GM19397 (cell line): ENCODE measurements around the gene TRIM44.

Experiments
- ATAC-seq: cut with Tn5 transposase; IDR thresholded peaks from one replicate; pipeline ENCODE4 v1.9.1; 2021; ENCODE audit warnings: mild to moderate bottlenecking, moderate library complexity; ENCODE audit not compliant: unreplicated experiment

The TRIM44 gene

GRCh38 chr11:35785287-35786167 lies 123.0 kb downstream of the TRIM44 start:
- ATAC-seq = no peak

GRCh38 chr11:35786188-35786587 lies 123.6 kb downstream of the TRIM44 start:
- ATAC-seq = no peak

DNA sequence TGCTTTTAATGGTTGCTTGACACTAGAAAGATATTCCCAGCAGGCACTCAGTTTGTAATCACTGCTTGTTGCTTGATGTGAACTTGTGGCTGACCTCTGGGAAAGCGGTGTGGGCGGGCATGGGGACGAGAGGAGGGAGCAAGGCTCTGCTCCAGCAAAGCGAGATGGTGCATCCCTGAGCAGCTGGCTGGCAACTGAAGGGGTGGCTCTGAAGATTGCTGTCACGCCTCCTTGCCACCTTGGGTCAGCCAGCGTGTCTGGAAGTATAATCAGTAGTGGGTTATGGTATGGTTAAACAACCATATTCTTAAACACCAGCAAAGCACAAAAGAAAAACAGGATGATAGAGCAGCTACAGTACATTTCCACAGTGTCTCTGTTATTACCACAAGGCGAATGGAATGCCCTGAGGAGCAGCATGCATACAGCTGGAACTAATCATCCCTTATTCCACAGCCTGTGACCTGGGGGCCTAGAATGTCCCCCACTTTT lies 124.5 kb downstream of the TRIM44 start:
- no peak for ATAC-seq

- no peak for ATAC-seq
These were observed 125.1 kb downstream of the TRIM44 start for GRCh38 chr11:35787626-35788025.

GRCh38 chr11:35791088-35791958 lies 128.7 kb downstream of the TRIM44 start:
- ATAC-seq = no peak

DNA sequence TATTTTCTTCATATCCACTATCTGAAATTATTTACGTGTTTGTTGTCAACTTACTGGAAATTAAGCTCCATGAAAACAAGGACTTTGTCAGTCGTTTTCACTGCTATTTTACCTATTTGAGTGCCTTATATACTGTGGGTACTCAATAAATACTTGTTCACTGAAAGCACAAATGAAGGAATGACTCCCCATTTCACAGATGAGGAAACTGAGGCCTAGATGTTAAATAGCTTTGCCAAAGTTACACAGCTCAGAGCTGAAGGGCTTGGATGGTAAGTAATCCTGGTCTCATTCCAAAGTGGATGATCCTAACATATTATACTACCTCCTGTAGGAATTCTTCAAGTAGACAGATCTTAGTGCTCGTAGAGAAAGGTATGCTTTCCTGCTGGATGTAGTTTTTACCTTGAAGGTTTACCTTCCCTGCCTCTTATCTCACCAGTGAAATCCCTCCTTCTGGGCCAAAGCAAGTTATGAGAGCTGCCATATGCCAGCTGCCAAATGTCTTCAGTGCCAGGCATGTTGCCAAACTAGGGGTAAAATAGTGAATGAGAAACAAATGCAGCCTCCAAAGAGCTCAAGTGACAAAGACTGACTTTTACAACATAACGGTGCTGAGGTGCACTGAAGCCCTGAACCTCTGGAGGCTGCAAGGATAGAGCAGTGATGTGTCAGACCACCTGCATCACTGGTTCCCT lies 129.7 kb downstream of the TRIM44 start:
- ATAC-seq = no peak

DNA sequence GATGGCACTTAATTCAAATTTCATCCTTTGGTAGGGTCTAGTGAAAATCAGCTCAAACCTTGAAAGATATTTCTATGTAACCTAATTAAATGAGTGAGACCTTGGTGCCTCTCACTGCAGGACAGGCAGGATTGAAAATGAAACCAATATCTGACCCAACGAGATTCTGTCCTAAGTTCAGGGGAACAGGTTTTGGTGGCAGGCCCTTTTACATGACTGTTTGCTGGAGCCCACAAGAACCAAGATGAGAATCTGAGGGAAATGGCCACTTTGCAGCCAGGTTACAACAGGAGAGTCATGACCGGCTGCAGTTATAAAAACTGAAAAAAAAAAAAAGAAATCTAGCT lies 130.2 kb downstream of the TRIM44 start:
- ATAC-seq = no peak

DNA sequence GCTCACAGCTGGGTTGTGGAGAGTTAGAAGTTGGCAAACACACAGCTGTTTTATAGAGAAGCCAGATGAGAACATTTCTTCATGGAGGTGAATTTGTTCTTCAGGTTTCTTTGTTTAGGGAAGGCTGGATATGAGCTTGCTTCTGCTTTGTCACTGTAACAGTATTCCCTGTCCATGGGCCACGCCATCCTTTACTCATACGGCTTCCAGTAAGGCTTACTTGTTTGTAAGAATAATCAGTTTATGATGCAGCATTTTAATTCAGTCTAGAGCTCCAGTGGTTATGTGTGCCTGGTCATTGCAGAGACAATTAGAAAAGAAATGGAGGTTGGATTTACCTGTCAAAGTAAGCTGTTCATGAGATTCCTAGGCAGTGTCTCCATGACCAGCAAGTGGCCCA lies 131.8 kb downstream of the TRIM44 start:
- ATAC-seq = no peak

DNA sequence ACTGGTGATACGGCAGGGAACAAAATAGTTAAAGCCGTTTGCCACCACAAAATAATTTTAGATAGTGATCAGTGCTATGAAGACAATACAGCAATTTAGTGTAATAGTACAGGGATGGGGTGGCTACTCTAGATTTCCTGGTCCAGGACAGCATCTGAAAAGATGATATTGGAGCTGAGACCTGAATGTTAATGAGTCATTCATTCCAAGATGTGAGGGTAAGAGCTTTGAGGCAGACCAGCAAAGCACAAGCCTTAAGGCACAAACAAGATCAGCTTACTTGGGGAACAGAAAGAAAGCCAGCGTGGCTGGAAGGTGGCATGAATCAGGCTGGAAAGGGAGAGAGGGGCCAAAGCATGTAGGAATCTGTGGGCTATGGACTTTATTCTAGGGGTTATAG lies 132.3 kb downstream of the TRIM44 start:
- no peak for ATAC-seq

DNA sequence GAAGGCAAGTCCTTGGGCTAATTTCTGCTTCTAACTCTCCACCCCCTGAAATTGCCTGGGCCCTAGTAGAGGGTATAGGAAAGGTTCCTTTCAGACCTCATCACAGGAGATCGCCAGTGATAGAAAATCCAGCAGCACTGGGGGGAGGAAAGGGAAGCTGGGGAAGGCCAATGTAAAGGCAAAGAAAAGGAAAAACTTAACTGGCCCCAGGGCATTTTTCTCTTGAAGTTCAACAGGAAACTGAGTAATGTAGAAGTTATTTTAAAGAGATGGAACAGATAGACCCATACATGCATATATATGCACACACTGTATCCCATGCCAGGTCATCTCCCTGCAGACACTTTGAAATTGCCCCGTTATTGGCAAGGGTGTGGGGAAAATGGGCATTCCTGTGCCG lies 134.0 kb downstream of the TRIM44 start:
- no peak for ATAC-seq

- no peak for ATAC-seq
These were observed 135.8 kb downstream of the TRIM44 start for GRCh38 chr11:35798423-35798822.

- no peak for ATAC-seq
These were observed 136.4 kb downstream of the TRIM44 start for GRCh38 chr11:35798983-35799382.

DNA sequence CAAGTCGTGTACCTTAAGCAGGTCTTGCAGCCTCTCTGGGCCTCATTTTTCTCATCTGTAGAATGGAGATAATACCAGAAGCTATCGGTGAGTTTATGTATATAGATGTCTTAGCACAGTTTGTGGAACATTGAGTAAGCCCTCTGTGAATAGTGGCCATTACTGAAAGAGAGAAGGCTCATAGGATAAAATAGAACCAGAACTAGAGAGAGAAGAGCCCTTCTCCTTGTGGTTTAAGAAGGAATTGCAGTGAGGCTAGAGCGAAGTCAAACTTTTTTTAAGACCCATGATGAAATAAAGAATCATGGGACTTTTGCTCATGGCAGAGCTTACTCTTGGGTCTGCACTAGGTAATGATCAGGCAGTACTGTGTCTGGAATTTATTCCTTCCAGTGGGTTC lies 137.1 kb downstream of the TRIM44 start:
- ATAC-seq = no peak

DNA sequence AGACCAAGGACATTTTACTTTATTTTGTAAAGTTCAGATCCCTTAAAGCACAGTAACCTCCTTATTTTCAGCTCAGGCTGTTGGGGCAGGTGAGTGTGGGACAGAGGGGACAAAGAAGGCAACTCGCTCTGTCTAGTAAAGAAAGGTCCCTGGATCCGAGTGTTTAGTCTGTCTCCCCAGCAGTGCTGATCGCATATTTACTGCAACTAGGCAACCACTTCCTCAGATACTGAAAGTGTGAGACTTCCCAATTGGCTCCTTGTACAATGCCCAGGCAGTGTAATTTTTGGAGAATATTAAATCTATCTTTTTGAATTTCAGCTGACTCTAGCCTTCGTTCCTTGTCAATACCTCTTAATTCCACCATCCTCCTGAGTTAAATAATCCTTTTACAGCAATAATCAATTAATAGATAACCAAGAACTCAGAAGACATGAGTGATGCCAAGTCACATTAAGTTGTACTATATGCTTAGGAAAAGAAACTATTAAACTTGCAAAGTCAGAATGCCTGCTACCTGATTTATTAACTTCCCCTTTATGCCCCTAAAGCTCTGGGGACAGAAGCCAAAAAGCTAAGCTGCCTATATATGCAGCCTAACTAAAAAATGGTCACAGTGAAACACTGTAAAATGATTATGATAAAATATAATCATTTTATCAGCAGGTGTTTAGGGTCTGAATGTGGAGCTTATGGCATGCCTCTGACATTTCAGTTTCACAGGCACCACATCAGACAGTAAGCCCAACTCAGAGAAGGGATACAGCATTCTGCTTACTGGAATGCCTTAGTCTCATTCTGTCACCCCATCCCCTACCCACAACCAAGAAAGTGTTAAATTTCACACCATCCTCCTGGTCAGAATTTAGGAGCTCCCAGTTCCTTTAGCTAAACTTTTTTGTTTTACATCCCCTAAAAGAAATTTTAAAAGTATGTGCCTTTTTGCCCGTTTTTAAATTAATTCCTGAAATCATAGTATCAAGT lies 138.7 kb downstream of the TRIM44 start:
- ATAC-seq = no peak

GRCh38 chr11:35802221-35802620 lies 139.6 kb downstream of the TRIM44 start:
- ATAC-seq = no peak

GRCh38 chr11:35802672-35803071 lies 140.1 kb downstream of the TRIM44 start:
- no peak for ATAC-seq

GRCh38 chr11:35803115-35803514 lies 140.5 kb downstream of the TRIM44 start:
- ATAC-seq = no peak

- ATAC-seq = no peak
These were observed 142.0 kb downstream of the TRIM44 start for GRCh38 chr11:35804451-35805040.

DNA sequence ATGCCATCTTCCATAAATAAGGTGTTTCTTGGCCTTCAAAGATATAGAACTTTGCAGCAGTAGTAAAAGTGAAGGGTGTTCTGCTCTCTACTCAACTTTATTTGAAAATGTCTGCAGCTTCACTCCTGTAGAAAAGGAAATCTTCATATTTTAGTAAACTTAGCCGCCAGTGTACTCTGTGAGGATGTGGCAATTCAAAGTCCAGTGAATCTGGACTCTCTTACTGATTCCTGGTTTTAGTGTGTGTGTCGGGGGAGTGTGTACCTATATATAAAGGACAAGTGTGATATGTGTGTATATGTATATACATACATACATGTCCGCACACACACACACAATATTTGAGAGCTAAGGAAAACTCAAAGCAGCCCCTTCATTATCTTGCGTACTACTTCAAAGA lies 147.0 kb downstream of the TRIM44 start:
- ATAC-seq = no peak
